Measurements from ENCODE around the gene SOX15.

SOX15 gene

DNA sequence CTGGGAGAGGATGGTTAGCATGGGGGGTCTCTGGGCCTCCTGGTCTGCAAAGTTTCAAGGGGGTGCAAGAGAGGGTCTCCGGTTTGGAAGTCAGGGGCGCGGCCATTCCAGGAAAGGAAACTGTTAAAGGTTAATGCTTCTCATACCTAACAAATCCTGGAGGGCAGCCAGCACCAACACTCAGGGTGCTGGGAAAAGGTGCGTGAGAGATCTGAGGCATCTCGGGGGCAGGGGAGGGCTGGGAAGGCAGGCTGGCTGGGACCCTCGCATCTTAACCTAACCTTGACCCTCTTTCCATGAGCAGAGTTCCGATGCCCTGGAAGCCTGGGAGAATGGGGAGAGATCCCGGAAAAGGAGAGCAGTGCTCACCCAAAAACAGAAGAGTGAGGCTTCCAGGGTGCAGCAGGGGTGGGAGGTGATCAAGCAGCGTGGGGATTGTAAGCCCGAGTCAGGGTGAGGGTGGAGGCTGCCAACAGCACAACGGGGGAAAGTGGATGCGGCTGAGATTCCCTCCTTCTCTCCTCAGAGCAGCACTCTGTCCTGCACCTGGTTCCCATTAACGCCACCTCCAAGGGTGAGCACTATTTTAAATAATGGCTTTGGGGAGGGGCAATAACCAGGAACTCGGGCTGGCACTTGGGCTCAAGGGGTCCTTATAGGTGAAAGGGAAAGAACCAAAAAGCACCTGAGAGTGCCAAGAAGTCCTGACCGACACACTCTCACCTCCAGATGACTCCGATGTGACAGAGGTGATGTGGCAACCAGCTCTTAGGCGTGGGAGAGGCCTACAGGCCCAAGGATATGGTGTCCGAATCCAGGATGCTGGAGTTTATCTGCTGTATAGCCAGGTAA lies 30.3 kb downstream of the SOX15 start:
- Histone ChIP-seq H3K27ac (ENCODE audit: extremely low read depth, low read depth, low read length) (peak overlapping the region; percentile 93; the same call in 1 of the 2 replicates), H3K4me3 (ENCODE audit: low read depth, low read length) (no peak overlapping the region), H3K4me1 (ENCODE audit: control insufficient read depth, insufficient read depth, low read length) (peaks cover 11% of the 10 kb centered on the region), H3K9me3 (ENCODE audit: control insufficient read depth, insufficient read depth, low read depth, low read length) (no peaks in the 10 kb centered on the region), H3K36me3 (ENCODE audit: control insufficient read depth in 2 of 2, insufficient read depth in 1 of 2, low read length in 2 of 2) (peaks cover 13 to 17% of the 10 kb centered on the region in 2 experiments)
- ChIA-PET POLR2A (interaction anchor here (0.6 to 2.7 kb wide), 18 partner anchors 10 to 230 kb away, joined by 3 to 17 read pairs (median 5); partner anchors contain the start of genes CHRNB1, FXR2, NEURL4 and PLSCR3), CTCF (interaction anchor here (0.5 to 5.1 kb wide), 42 partner anchors 11 to 520 kb away, joined by 3 to 112 read pairs (median 8); partner anchors contain the start of genes KCTD11, SLC2A4, TMEM102 and TMEM95)
- TF ChIP-seq PRDM1 (tag by site-specific recombination; IDR thresholded peaks at IDR 0.05) (peak; percentile 27; the same call in 1 of the 2 replicates), GLIS2 (tag by site-specific recombination; IDR thresholded peaks at IDR 0.05) (0 out of 2 replicates have a peak, but pooled peaks have one; percentile 1), ZNF600 (tag by site-specific recombination; IDR thresholded peaks at IDR 0.05) (0 out of 2 replicates have a peak, but pooled peaks have one; percentile 16), ZFP69B (tag by site-specific recombination; IDR thresholded peaks at IDR 0.05) (no peak)

DNA sequence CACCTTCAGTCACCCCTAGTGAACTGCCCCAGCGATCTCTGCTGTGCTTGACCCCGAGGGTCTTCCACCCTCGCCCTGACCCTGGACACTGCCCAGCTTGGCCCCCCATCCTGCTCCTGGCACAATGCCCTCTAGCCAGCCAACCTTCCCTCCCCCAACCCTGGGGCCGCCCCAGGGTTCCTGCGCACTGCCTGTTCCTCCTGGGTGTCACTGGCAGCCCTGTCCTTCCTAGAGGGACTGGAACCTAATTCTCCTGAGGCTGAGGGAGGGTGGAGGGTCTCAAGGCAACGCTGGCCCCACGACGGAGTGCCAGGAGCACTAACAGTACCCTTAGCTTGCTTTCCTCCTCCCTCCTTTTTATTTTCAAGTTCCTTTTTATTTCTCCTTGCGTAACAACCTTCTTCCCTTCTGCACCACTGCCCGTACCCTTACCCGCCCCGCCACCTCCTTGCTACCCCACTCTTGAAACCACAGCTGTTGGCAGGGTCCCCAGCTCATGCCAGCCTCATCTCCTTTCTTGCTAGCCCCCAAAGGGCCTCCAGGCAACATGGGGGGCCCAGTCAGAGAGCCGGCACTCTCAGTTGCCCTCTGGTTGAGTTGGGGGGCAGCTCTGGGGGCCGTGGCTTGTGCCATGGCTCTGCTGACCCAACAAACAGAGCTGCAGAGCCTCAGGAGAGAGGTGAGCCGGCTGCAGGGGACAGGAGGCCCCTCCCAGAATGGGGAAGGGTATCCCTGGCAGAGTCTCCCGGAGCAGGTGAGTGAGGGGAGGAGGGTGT lies 31.2 kb downstream of the SOX15 start, which contains the start of gene TNFSF13:
TSS of gene TNFSF13 (plus strand) at position 207 of the 776 bp plus-strand sequence. CDS start at position 497, 290 bp downstream.
- POLR2A ChIA-PET, result interaction anchor here (0.6 kb wide), 2 partner anchors 42 to 75 kb away, joined by 3 read pairs; partner anchors contain the start of gene POLR2A
- TF ChIP-seq, protein P1, sequence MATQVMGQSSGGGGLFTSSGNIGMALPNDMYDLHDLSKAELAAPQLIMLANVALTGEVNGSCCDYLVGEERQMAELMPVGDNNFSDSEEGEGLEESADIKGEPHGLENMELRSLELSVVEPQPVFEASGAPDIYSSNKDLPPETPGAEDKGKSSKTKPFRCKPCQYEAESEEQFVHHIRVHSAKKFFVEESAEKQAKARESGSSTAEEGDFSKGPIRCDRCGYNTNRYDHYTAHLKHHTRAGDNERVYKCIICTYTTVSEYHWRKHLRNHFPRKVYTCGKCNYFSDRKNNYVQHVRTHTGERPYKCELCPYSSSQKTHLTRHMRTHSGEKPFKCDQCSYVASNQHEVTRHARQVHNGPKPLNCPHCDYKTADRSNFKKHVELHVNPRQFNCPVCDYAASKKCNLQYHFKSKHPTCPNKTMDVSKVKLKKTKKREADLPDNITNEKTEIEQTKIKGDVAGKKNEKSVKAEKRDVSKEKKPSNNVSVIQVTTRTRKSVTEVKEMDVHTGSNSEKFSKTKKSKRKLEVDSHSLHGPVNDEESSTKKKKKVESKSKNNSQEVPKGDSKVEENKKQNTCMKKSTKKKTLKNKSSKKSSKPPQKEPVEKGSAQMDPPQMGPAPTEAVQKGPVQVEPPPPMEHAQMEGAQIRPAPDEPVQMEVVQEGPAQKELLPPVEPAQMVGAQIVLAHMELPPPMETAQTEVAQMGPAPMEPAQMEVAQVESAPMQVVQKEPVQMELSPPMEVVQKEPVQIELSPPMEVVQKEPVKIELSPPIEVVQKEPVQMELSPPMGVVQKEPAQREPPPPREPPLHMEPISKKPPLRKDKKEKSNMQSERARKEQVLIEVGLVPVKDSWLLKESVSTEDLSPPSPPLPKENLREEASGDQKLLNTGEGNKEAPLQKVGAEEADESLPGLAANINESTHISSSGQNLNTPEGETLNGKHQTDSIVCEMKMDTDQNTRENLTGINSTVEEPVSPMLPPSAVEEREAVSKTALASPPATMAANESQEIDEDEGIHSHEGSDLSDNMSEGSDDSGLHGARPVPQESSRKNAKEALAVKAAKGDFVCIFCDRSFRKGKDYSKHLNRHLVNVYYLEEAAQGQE (tag by site-specific recombination; IDR thresholded peaks at IDR 0.05), result no peak
- TF ChIP-seq GLIS2 (tag by site-specific recombination; IDR thresholded peaks at IDR 0.05), result peak; percentile 29; the same call in 1 of the 2 replicates
- H3K27ac ChIP-seq (ENCODE audit: extremely low read depth, low read depth, low read length), result peak within 1 kb of the TSS; percentile 16; the same call in 1 of the 2 replicates
- H3K4me3 ChIP-seq (ENCODE audit: low read depth, low read length), result no peak within 1 kb of the TSS
- no peaks in the 10 kb centered on the region for H3K9me3 ChIP-seq (ENCODE audit: control insufficient read depth, insufficient read depth, low read depth, low read length)
- H3K4me1 ChIP-seq (ENCODE audit: control insufficient read depth, insufficient read depth, low read length), result peaks cover 11% of the 10 kb centered on the region
- CTCF ChIA-PET, result interaction anchor here (0.5 to 5.1 kb wide), 4 partner anchors 44 to 521 kb away, joined by 3 to 112 read pairs (median 45); partner anchors contain the start of gene TMEM95
- peaks cover 5 to 9% of the 10 kb centered on the region in 2 experiments for H3K36me3 ChIP-seq (ENCODE audit: control insufficient read depth in 2 of 2, insufficient read depth in 1 of 2, low read length in 2 of 2)

DNA sequence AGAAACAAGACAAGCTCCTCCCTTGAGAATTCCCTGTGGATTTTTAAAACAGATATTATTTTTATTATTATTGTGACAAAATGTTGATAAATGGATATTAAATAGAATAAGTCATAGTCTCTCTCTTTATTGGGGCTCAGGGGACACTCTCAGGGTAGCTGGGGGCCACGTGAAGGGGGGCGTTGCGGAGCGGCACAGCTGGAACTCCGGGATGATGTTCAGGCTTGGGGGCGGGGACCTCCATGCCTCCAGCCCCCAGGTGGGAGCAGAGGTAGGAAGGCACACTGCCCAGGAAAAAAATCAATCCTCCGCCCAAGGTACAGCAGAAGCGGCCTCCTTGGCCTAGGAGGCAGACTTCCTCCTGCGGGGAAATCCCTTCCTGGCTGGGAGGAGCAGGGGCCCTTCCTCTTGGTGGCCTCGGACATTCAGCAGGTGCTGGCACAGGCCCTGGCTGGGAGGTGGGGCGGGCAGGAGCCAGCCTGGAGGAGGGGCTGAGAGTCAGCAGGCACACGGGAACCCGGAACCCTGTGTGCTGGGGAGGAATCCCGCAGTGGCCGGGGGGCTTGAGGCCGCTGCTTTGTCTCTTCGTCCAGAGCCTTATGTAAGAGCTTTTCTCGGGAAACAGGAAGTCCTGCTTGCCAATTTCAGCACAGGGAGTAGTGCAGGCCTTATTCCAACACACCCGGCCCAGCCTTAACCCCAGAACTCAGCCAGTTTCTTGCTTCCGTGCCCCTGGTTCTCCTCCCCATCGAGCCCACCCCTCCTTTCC lies 31.9 kb downstream of the SOX15 start:
- H3K9me3 ChIP-seq (ENCODE audit: control insufficient read depth, insufficient read depth, low read depth, low read length), result no peaks in the 10 kb centered on the region
- H3K27ac ChIP-seq (ENCODE audit: extremely low read depth, low read depth, low read length), result peak overlapping the region; percentile 16; the same call in 1 of the 2 replicates
- ChIA-PET POLR2A (interaction anchor here (0.5 to 1.2 kb wide), 4 partner anchors 41 to 173 kb away, joined by 3 to 4 read pairs (median 4); partner anchors contain the start of gene TMEM256), CTCF (interaction anchor here (0.6 to 5.1 kb wide), 10 partner anchors 34 to 203 kb away, joined by 3 to 112 read pairs (median 4); partner anchors contain the start of gene TMEM95)
- H3K36me3 ChIP-seq (ENCODE audit: control insufficient read depth in 2 of 2, insufficient read depth in 1 of 2, low read length in 2 of 2), result peaks cover 0 to 2% of the 10 kb centered on the region in 2 experiments; a peak in 2 of 3 replicates
- no peak overlapping the region for H3K4me3 ChIP-seq (ENCODE audit: low read depth, low read length)
- H3K4me1 ChIP-seq (ENCODE audit: control insufficient read depth, insufficient read depth, low read length), result peaks cover 9% of the 10 kb centered on the region
- TF ChIP-seq ZNF561 (tag by site-specific recombination; IDR thresholded peaks at IDR 0.05; ENCODE audit: borderline replicate concordance) (peak; percentile 44; the same call in 1 of the 2 replicates), ZSCAN16 (tag by site-specific recombination; IDR thresholded peaks at IDR 0.05) (no peak), PRDM1 (tag by site-specific recombination; IDR thresholded peaks at IDR 0.05) (no peak), ZNF112 (tag by site-specific recombination; IDR thresholded peaks at IDR 0.05) (no peak), ZNF24 (tag by site-specific recombination; IDR thresholded peaks at IDR 0.05) (no peak), ZNF391 (tag by site-specific recombination; IDR thresholded peaks at IDR 0.05; ENCODE audit: borderline replicate concordance, low read depth) (no peak), MYNN (tag by site-specific recombination; IDR thresholded peaks at IDR 0.05; ENCODE audit: borderline replicate concordance) (no peak), ZNF600 (tag by site-specific recombination; IDR thresholded peaks at IDR 0.05) (peak; percentile 91), GFI1B (tag by site-specific recombination; IDR thresholded peaks at IDR 0.05) (no peak)
- TF ChIP-seq, protein P2, sequence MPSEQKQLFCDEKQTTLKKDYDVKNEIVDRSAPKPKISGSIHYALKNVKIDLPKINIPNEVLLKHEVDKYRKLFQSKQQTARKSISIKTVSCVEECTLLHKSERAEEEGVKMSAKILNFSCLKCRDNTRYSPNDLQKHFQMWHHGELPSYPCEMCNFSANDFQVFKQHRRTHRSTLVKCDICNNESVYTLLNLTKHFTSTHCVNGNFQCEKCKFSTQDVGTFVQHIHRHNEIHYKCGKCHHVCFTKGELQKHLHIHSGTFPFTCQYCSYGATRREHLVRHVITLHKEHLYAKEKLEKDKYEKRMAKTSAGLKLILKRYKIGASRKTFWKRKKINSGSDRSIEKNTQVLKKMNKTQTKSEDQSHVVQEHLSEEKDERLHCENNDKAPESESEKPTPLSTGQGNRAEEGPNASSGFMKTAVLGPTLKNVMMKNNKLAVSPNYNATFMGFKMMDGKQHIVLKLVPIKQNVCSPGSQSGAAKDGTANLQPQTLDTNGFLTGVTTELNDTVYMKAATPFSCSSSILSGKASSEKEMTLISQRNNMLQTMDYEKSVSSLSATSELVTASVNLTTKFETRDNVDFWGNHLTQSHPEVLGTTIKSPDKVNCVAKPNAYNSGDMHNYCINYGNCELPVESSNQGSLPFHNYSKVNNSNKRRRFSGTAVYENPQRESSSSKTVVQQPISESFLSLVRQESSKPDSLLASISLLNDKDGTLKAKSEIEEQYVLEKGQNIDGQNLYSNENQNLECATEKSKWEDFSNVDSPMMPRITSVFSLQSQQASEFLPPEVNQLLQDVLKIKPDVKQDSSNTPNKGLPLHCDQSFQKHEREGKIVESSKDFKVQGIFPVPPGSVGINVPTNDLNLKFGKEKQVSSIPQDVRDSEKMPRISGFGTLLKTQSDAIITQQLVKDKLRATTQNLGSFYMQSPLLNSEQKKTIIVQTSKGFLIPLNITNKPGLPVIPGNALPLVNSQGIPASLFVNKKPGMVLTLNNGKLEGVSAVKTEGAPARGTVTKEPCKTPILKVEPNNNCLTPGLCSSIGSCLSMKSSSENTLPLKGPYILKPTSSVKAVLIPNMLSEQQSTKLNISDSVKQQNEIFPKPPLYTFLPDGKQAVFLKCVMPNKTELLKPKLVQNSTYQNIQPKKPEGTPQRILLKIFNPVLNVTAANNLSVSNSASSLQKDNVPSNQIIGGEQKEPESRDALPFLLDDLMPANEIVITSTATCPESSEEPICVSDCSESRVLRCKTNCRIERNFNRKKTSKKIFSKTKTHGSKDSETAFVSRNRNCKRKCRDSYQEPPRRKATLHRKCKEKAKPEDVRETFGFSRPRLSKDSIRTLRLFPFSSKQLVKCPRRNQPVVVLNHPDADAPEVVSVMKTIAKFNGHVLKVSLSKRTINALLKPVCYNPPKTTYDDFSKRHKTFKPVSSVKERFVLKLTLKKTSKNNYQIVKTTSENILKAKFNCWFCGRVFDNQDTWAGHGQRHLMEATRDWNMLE (tag by site-specific recombination; conservative IDR thresholded peaks at IDR 0.05; ENCODE audit: low read depth), result no peak
- TF ChIP-seq, protein P3, sequence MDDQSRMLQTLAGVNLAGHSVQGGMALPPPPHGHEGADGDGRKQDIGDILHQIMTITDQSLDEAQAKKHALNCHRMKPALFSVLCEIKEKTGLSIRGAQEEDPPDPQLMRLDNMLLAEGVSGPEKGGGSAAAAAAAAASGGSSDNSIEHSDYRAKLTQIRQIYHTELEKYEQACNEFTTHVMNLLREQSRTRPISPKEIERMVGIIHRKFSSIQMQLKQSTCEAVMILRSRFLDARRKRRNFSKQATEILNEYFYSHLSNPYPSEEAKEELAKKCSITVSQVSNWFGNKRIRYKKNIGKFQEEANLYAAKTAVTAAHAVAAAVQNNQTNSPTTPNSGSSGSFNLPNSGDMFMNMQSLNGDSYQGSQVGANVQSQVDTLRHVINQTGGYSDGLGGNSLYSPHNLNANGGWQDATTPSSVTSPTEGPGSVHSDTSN (CRISPR knock-in tag; IDR thresholded peaks at IDR 0.05), result no peak
